HG03159 (cell line): ENCODE measurements around the gene OCIAD2.
"Not testable (repeated sequence)": the region's sequence is repeated elsewhere in the genome, so short reads cannot be mapped to it uniquely, and the experiment has no call there.

Experiments used
- ATAC-seq: cut with Tn5 transposase; IDR thresholded peaks from one replicate; pipeline ENCODE4 v1.9.1; 2021; ENCODE audit warnings: mild to moderate bottlenecking, moderate library complexity; ENCODE audit not compliant: unreplicated experiment

The OCIAD2 gene, protein sequence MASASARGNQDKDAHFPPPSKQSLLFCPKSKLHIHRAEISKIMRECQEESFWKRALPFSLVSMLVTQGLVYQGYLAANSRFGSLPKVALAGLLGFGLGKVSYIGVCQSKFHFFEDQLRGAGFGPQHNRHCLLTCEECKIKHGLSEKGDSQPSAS

DNA sequence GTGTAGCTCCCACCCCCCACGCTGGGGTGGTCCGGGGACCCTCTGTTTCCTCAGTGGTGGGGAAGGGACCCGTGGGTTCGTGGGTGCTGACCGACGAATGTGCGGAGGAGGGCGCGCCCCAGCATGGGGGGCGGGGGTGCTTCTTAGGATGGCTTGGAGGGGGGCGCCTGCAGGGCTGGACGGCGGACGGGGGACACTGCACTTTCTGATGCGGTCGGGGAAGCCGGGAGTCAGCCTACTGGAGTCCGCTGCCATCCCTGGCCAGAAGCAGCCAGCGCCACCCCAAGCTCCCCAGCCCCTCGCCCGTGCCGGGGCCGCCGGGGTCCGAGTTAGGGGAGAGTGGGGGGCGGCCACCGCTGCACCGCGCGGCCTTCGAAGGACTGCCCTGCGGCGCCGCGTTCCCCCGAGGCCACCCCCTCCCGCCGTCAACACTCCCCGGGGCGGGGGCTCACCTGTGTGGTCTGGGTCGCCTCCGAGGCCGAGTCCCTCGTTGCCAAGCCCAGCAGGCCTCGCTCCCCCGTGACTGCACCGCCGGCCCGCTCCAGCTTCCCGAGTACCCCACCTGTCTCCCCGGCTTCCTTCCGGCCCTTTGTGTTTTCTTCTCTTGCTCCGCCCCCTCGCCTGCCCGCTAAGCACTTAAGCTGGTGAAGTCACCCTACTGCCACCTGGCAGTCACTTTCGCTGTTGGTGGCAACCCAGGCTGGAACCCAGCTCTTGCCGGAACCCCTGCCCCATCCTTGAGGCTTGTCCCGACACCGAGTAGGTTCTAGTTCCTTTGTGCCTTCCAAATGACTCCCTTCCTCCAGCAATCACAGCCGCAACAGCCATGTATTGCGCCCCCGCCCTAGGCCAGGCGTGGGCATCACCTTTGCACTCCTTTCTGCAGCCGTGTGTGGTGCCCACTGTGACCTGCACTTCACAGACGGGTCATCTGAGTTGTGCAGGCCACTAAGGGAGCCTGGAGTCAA is at the start of gene OCIAD2:
Gene OCIAD2 (minus strand): TSS at position 569 of the 968 bp plus-strand sequence. CDS start 2,225 bp downstream, outside the sequence.
- ATAC-seq, result peak; percentile 95

DNA sequence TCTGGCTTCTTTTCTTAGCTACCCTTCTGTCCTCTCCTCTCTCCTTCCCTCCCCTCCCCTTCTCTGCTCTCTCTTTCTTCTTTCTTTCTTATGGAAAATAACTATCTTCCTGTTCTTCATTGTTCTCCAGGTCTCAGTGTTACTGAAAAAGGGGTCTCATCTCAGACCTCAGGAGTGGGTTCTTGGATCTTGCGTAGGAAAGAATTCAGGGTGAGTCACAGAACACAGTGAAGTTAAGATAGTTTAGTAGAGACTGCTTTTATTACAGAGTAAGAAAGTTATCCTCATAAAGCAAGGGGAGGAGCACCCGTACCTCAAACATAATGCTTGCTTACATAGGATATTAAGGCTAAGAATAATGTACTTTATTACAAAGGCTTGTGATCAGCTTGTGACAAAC is 47.7 kb upstream of the OCIAD2 start:
- no peak for ATAC-seq

DNA sequence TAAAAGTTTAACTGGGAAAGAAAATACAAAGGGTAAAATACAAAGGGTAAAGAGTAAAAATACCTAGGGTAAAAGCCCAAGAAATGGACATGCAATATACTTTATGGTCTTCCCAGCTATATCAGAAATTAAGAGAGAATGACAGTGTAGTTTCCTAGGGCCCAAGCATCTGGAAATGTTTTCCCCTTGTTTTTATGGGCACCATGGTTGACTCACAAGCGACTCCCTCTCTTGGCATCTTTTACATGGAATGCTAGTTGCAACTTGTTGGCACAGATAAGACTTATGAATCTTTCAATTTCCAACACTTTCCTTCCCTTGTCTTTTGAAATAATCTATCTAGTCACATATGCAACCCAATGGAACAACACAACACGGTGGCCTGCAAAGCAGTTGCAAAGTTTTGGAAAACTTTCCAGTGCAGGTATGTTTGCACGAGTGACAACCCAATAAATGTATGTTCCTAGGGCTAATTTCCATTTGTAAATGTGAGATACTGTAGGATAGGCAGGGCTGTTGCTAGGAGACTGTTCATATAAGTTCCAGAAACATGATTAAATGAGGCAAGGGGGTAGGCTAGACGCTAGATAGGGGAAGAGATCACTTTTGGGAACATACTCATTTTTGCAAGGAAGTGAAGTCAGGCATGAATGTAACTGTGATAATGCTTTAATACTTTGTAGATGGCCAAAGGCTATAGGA is 43.1 kb upstream of the OCIAD2 start:
- ATAC-seq, result no peak

DNA sequence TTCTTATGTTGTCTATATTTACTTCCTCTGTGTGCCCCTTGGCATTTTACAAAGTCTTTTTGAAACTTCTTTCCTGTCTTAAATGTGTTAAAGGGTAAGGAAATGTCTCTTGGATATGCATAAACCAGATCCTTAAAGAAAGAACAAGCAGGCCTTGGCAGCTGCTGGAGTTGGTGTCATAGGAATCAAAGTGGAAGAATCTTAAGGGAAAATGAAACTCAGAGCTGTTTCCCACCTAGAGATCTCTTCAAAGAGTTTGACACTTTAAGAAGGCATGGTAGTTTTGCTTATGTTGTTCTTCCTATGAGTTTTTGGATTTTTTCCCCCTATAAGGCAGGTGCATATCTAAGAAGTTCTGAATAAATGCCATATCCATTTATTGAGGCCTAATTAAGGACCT is 42.5 kb upstream of the OCIAD2 start:
- no peak for ATAC-seq

DNA sequence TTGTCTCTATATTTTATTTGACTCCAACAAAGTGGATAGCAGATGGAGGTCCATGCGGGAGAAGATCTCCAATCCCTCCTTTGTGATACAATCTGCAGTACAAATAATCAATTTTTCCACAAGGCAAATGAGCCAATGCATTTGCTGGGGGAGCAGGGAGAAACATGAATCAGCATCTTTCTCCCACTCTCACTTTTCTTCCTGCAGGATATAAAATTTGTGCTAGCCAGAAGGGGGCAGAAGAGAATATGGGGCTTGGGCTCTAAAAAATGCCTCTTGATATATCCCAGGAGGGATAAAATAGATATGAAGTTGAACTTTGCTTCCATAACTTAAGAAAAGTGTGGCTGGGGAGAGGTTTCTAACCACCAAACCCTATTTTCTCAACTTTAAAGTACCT is 41.2 kb upstream of the OCIAD2 start:
- ATAC-seq, result no peak

DNA sequence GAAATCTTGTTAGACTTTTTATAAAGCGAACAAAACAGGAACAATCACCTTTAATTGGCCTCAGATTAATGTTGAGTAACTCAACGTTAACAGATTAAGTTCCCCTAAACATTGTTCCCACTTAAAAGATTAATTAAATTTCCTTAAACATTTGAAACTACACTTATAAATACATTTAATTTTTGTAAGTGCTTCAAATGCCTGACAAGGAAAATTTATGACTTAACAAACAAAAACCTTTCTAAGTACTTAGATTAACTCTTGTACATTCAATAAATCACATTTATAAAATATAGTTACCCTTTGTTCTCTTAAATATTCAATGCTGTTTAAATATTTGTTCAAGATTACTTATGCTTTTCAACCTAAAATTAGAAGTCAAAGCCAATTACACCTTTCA is 39.4 kb upstream of the OCIAD2 start:
- no peak for ATAC-seq

DNA sequence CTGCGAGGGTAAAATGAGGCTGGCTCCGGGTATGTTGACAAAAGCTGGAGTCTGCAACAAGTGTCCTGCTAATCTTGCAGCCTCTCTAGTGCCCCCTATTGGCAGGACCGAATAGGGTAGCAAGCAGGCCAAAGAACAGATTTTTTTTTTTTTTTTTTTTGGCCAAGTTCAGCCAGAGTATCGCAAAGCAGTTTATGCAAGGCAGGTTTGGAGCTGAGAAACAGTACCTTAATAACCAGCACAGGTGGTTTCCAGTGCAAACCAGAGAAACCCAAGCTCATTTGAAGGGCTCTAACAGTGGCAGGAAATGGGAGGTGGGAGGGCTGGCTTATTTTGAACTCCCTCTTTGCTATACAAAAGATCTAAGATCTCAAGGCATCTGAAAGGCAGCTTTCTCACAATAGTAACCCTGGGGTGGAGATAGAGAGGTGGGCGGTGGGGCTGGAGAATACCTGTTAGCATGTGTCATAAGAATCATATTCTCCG is 38.2 kb upstream of the OCIAD2 start:
- no peak for ATAC-seq

DNA sequence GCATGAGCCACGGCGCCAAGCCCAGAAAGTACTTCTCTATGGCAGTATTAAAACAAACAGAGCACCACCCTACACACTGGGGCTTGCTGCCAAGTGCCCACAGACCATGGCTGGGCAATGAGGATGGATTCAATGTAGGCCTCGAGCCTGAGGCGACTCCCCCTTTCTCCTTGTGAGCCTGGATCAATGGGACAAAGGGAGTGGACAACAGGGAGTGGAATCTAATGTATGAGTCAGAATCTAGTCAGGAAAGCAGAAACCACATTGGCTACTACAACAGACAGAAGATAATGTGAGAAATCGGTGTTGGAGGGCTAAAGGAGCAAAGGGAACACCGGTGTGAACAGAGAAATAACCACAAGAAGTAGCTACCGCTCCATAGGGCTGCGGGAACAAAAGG is 37.7 kb upstream of the OCIAD2 start:
- ATAC-seq, result no peak

DNA sequence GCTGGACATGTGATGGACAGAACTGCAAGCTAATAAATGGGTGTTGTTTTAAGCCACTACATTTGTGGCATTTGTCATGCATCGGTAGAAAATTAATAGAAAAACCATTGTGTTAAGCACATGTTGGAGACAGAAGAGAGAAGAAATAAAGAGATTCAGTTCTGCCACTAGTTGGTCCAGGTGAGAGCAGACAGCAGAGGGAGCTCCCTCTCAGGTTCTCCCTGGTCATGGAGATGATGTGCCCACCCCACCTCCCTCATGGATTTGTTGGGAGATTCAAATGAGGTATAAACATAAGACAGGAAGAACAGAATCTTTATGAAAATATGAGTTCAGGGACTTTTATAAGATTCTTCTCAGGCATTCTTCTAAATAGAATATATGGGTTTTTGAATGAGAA is 36.8 kb upstream of the OCIAD2 start:
- no peak for ATAC-seq

DNA sequence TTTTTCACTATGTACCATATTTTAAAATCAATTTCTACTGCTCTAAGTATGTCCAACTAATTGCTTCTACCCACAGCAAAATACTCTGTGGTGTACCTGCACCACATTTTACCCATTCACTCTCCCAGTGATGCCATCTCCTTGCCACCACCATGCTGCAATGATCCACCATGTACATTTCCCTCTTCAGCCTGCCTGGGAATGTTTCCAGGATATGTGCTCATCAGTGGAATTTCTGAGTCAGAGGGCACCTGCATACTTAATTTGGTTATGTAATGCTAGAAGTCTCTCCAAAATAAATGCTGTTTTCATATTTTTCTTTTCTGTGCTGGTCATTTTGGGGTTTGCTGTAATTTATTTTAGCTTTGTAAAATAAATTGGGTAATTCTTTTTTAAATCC is 33.2 kb upstream of the OCIAD2 start:
- ATAC-seq, result no peak

DNA sequence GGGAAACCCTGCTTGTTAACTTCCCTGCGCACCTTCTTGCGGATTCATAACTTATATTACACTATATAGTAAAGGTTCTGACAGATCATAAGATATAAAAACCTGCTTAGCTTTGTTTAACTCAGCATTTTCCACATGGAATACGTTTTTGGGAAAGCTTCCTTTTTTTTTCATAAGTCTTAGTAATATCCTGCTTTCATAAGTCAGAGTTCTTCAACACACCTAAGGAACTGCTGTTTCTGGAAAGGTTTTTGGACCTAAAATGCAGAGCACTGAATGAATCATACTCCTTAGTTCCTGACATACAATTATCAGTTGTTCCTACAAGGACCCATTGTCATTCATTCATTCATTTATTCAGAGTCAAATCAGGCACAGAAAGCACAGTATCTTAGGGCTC is 32.3 kb upstream of the OCIAD2 start:
- ATAC-seq, result no peak

DNA sequence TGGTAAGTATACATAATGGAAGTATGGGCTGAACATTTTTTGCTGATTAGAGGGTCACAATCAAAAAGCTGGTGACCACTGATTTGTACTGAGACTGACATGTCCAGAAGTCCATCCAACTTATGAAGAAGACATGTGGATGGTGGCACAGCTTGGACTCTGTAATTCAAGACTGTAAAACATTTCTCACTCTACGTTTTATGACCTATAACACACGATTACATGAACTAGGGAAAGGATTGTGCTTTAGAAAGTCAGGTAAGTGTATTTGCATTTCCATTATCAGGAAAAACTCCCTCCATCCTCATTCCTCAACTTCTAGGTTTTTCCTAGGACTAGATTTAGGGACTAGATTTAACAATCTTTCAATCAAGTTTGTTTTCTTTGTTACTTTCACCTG is 30.5 kb upstream of the OCIAD2 start:
- no peak for ATAC-seq

DNA sequence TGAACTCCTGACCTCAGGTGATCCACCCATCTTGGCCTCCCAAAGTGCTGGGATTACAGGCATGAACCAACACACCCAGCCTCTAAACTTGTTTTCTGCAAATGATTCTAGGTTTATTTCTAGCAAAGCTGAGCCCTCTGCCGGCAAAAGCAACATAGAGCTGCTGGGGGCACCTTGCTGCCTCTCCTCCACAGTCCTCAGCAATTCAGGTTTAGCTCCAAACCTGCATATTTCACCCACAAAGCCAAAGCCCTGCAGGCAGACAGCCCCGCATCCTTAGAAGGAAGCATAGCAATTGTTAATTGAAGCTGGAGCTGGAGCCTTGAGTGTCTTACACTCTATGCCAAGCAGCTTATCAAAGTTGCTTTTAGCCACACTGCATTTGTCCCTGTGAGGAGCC is 24.9 kb upstream of the OCIAD2 start:
- no peak for ATAC-seq

DNA sequence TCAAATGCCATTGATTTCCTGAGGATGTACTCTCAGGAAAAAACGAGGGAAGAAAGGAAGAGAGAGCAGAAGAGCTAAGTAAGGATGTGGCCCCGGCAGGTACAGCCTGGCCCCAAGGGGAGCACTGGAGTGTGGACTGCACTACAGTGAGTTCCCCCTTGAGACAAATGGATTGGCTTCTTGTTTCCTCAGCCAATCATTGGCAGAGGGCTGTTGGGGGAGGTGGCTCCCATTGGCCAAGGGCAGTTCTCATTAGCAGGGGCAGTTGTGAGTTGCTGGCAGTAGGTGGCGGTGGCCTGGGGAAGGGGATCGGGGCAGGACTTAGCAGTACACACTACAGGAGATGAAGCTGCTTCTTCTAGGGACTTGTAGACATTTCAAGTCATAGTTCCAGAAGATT is 24.1 kb upstream of the OCIAD2 start:
- no peak for ATAC-seq

DNA sequence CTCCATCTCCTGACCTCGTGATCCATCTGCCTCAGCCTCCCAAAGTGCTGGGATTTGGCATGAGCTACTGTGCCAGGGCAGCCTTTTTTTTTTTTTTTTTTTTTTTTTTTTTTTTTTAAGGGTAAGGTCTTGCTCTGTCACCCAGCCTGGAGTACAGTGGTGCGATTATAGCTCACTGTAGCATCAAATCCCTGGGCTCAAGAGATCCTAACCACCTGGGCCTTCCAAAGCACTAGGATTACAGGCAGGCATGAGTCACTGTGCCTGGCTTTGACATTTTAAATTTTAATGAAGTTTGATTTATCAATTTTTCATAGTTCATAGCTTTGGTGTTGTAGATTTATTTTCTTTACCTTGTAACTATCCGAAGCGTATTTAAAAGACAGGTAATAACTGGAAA is 17.8 kb upstream of the OCIAD2 start:
- ATAC-seq, result no peak

DNA sequence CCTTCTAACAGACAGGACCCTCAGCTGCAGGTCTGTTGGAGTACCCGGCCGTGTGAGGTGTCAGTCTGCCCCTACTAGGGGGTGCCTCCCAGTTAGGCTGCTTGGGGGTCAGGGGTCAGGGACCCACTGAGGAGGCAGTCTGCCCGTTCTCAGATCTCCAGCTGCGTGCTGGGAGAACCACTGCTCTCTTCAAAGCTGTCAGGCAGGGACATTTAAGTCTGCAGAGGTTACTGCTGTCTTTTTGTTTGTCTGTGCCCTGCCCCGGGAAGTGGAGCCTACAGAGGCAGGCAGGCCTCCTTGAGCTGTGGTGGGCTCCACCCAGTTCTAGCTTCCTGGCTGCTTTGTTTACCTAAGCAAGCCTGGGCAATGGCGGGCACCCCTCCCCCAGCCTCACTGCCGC is 16.5 kb upstream of the OCIAD2 start:
- ATAC-seq, result not testable (repeated sequence)

DNA sequence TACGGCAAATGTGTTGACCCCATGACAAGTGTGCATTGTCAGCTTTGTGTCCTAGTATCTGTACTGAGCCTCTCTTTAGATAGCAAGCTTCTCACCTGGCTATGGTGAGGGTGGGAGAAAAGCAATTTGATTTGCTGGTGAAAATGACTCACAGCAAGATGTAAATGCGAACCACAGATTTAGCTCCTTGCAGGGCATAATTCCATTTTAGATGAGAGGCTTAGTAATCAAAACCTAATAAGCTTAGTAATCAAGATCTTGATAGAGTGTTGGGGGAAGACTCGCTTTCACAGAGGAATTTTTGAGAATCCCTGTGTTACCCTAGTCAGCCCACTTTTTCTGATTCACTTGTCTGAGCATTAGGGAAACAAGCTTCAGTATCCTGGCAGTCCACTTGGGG is 7.7 kb upstream of the OCIAD2 start:
- no peak for ATAC-seq

DNA sequence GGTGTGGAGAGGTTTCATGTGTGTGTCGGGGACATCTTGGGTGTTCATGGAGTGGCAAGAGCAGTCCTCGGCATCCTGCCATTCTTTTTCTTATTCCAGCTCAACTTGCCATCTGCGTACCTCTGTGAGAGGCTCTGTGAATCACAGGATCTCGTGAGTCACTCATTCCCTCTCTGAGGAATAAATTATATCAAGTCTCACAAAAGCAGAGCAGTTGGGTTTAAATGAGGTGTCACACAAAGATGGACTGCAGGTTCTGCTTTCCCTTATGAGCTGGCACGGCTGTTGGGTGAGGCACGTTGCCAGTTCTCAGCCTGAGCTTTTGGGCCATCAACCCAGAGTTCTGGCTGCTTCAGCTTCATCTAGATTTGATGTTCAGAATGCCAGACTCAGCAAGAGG is 6.8 kb upstream of the OCIAD2 start:
- ATAC-seq, result no peak

DNA sequence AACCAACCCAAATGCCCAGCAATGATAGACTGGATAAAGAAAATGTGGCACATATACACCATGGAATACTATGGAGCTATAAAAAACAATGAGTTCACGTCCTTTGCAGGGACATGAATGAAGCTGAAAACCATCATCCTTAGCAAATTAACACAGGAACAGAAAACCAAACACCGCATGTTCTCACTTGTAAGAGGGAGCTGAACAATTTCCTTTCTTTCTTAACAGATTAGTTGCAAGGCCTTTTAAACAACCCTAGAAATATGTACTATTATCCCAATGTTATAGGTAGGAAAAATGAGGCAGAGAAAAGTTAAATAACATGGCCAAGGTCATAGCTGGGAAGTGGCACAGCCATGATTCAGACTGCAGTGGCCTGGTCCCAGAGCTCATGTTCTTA is 5.8 kb upstream of the OCIAD2 start:
- no peak for ATAC-seq

DNA sequence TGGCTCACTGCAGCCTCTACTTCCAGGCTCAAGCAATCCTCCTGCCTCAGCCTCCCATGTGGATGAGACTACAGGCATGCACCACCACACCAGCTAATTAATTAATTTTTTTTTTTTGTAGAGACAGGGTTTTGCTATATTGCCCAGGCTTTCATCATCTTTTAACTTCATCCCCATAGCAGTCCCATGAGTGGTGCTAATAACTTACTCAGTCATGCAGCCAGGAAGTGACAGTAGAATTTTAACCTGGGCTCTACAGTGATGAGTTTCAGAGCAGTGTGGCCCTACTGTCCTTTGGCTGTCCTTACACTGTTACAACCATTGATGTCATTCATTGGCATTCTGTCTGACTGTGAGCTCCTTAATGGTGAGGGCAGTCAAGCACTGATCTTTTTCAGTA is 3.9 kb upstream of the OCIAD2 start:
- ATAC-seq, result no peak

DNA sequence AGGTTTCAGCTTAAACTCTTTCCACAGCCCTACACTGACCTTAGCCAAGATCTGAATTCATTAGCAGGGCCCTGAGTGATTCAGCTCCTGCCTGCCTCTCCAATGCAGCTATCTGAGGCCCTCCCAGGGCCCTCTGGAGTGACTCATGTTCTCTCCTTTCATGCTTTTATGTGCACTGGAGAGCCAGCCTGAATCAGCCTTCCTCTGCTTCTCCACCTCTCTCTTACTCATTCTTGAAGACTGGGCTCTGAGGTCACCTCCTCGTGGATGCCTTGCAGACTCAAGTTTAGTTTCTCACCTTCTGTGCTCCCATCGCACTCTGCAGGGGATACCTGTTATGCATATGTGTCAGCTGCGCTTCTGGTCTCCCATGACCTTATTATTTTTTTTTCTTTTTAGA is 3.1 kb upstream of the OCIAD2 start:
- ATAC-seq, result no peak

DNA sequence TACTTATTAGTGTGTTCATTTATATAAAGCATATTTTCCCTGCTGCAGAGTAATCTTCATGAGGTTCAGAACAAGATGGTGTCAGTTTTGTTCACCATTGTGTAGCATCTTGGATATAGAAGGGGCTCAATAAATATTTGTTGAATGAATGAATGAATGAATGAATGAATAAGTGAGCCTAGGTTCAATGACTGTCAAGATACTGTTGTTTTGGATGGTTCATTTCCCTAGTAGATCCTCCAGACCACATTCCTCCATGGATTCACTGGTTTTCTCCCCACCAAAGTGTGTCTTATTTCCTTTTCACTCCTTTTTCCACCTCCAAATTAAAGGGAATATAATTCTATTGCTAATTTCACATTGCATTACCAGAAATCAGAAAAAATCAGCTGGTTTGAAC is 2.1 kb upstream of the OCIAD2 start:
- ATAC-seq, result no peak
